ENCODE data around the gene PSMB5. TPM values are rescaled to one million over a fixed set of nuclear protein-coding genes. Genes with fewer than 3 reads are reported as not detected.
"Not testable (repeated sequence)": the region's sequence is repeated elsewhere in the genome, so short reads cannot be mapped to it uniquely, and the experiment has no call there.

The PSMB5 gene
- total RNA-seq, 4 donors from 2014 or later, result 59.7 to 167 (median 135) TPM

- no peak for DNase-seq (ENCODE audit: low spot score in 2 of 2)
- no peak overlapping the region for H3K4me3 ChIP-seq
- H3K4me1 ChIP-seq, result no peaks in the 10 kb centered on the region
- TF ChIP-seq POLR2AphosphoS5 (IDR thresholded peaks at IDR 0.05) (no peak), CTCF (IDR thresholded peaks at IDR 0.05) (no peak), POLR2A (IDR thresholded peaks at IDR 0.05) (no peak), EP300 (IDR thresholded peaks at IDR 0.05) (no peak)
- H3K36me3 ChIP-seq, result peaks cover 4% of the 10 kb centered on the region
- H3K9me3 ChIP-seq, result no peaks in the 10 kb centered on the region
- 95% methylated on average over 7 of the region's 7 CpGs for WGBS
- no peak overlapping the region for H3K27ac ChIP-seq
- no peaks in the 10 kb centered on the region for H3K27me3 ChIP-seq
Measured at GRCh38 chr14:23020143-23021128, 14.3 kb downstream of the PSMB5 start.

- no peaks in the 10 kb centered on the region for H3K9me3 ChIP-seq
- H3K27ac ChIP-seq, result no peak overlapping the region
- H3K4me3 ChIP-seq, result no peak overlapping the region
- H3K36me3 ChIP-seq, result no peaks in the 10 kb centered on the region
- no peak for TF ChIP-seq CTCF (IDR thresholded peaks at IDR 0.05)
- no peak for TF ChIP-seq POLR2AphosphoS5 (IDR thresholded peaks at IDR 0.05)
- TF ChIP-seq EP300 (IDR thresholded peaks at IDR 0.05), result no peak
- no peak for TF ChIP-seq POLR2A (IDR thresholded peaks at IDR 0.05)
- DNase-seq (ENCODE audit: low spot score in 2 of 2), result no peak
- no peaks in the 10 kb centered on the region for H3K4me1 ChIP-seq
- no peaks in the 10 kb centered on the region for H3K27me3 ChIP-seq
Measured at GRCh38 chr14:23018107-23018506, 16.6 kb downstream of the PSMB5 start.

GRCh38 chr14:23017091-23017490, 17.6 kb downstream of the PSMB5 start:
- no peak overlapping the region for H3K4me3 ChIP-seq
- no peak overlapping the region for H3K27ac ChIP-seq
- H3K36me3 ChIP-seq, result no peaks in the 10 kb centered on the region
- 88% methylated on average over 5 of the region's 5 CpGs for WGBS
- no peak for DNase-seq (ENCODE audit: low spot score in 2 of 2)
- no peaks in the 10 kb centered on the region for H3K9me3 ChIP-seq
- no peak for TF ChIP-seq POLR2AphosphoS5 (IDR thresholded peaks at IDR 0.05)
- no peak for TF ChIP-seq CTCF (IDR thresholded peaks at IDR 0.05)
- no peak for TF ChIP-seq EP300 (IDR thresholded peaks at IDR 0.05)
- no peak for TF ChIP-seq POLR2A (IDR thresholded peaks at IDR 0.05)
- no peaks in the 10 kb centered on the region for H3K4me1 ChIP-seq
- H3K27me3 ChIP-seq, result no peaks in the 10 kb centered on the region

GRCh38 chr14:23015618-23016017, 19.1 kb downstream of the PSMB5 start:
- 82% methylated on average over 4 of the region's 4 CpGs for WGBS
- no peak for DNase-seq (ENCODE audit: low spot score in 2 of 2)
- no peak for TF ChIP-seq POLR2AphosphoS5 (IDR thresholded peaks at IDR 0.05)
- no peak for TF ChIP-seq CTCF (IDR thresholded peaks at IDR 0.05)
- no peak for TF ChIP-seq EP300 (IDR thresholded peaks at IDR 0.05)
- TF ChIP-seq POLR2A (IDR thresholded peaks at IDR 0.05), result no peak
- no peak overlapping the region for H3K4me3 ChIP-seq
- H3K4me1 ChIP-seq, result peaks cover under 1% of the 10 kb centered on the region
- no peak overlapping the region for H3K27ac ChIP-seq
- H3K27me3 ChIP-seq, result no peaks in the 10 kb centered on the region
- H3K36me3 ChIP-seq, result no peaks in the 10 kb centered on the region
- H3K9me3 ChIP-seq, result no peaks in the 10 kb centered on the region

GRCh38 chr14:23013749-23014054, 21.0 kb downstream of the PSMB5 start:
- not testable (repeated sequence) for H3K4me3 ChIP-seq; H3K27me3 ChIP-seq; H3K36me3 ChIP-seq; H3K9me3 ChIP-seq; H3K27ac ChIP-seq; DNase-seq (ENCODE audit: low spot score in 2 of 2)
- peaks cover 17% of the 10 kb centered on the region for H3K4me1 ChIP-seq
- WGBS, result 92% methylated on average over 5 of the region's 5 CpGs
